ENCODE data around the gene ABCG1. TPM values are rescaled to one million over a fixed set of nuclear protein-coding genes. Genes with fewer than 3 reads are reported as not detected.

The ABCG1 gene
- total and polyA plus RNA-seq, 2 donors (not counting 3 experiments of a cell fraction or from before 2014, with no cell fraction given): 6.7 to 19.6 TPM

- no TSS peak for BruUV-seq (replicated peaks)
- H3K9me3 ChIP-seq (replicated peaks; ENCODE audit: control insufficient read depth, insufficient read depth, low read length): no peaks in the 10 kb centered on the region
- TF ChIP-seq MYC (IDR thresholded peaks at IDR 0.05; ENCODE audit: low read depth, low read length): no peak
- no peak for TF ChIP-seq JUN (IDR thresholded peaks at IDR 0.05; ENCODE audit: borderline replicate concordance, insufficient read depth, insufficient read length, low read depth)
- TF ChIP-seq CTCF (IDR thresholded peaks at IDR 0.05; ENCODE audit: extremely low read depth in 1 of 2, insufficient read depth in 1 of 2, low read depth in 1 of 2, low read length in 2 of 2): no peak
- no peak for TF ChIP-seq MAX (IDR thresholded peaks at IDR 0.05; ENCODE audit: insufficient read depth, insufficient read length)
- TF ChIP-seq POLR2A (IDR thresholded peaks at IDR 0.05; ENCODE audit: low read depth, low read length): no peak
- no peak for TF ChIP-seq POLR2AphosphoS5 (IDR thresholded peaks at IDR 0.05; ENCODE audit: insufficient read depth, low read depth, low read length)
- no peak for TF ChIP-seq EZH2 (IDR thresholded peaks at IDR 0.05; ENCODE audit: borderline replicate concordance, low read depth, low read length, severe bottlenecking)
- POLR2A ChIA-PET: no interaction called here
- no peak overlapping the region for H3K4me2 ChIP-seq (ENCODE audit: insufficient read depth, low read length)
- DNase-seq (ENCODE audit: low read depth, low spot score) (no peak), FAIRE-seq (no peak)
- no peak overlapping the region for H3K27ac ChIP-seq (ENCODE audit: insufficient read depth, low read depth, low read length)
- no peak overlapping the region for H3K4me3 ChIP-seq (replicated peaks in 1 of 3; ENCODE audit: insufficient read depth in 1 of 3, low read depth in 1 of 3, low read length in 3 of 3)
- no peaks in the 10 kb centered on the region for H3K27me3 ChIP-seq (ENCODE audit: control insufficient read depth in 2 of 2, insufficient read depth in 2 of 2, low read length in 2 of 2)
- no peaks in the 10 kb centered on the region for H4K20me1 ChIP-seq (replicated peaks; ENCODE audit: control insufficient read depth, extremely low read depth, insufficient read depth, low read length)
- no peaks in the 10 kb centered on the region for H3K36me3 ChIP-seq (ENCODE audit: control insufficient read depth in 2 of 2, extremely low read depth in 1 of 2, insufficient read depth in 2 of 2, low read length in 2 of 2)
- H3K9me1 ChIP-seq (replicated peaks; ENCODE audit: control insufficient read depth, extremely low read depth, insufficient read depth, low read length): no peaks in the 10 kb centered on the region
- CTCF ChIA-PET: interaction anchor here (0.9 to 1.7 kb wide), 6 partner anchors 21 to 135 kb away, joined by 3 to 10 read pairs (median 4); no protein-coding TSS in a partner anchor
- intact Hi-C loops (cut with micrococcal nuclease) (no loop called here), dilution Hi-C loops (cut with MboI; ENCODE audit: extremely low pct_ligation_motif_present, low sequenced_read_pairs) (no loop called here)
- H3K4me1 ChIP-seq (ENCODE audit: control insufficient read depth, extremely low read depth, insufficient read depth, low read length): peaks cover 12% of the 10 kb centered on the region
- H2AFZ ChIP-seq (ENCODE audit: low read depth, low read length): no peak overlapping the region
- H3K79me2 ChIP-seq (ENCODE audit: control insufficient read depth, insufficient read depth, low read length): no peaks in the 10 kb centered on the region
- no peak overlapping the region for H3K9ac ChIP-seq (replicated peaks; ENCODE audit: extremely low read depth, insufficient read depth, low read length)
Observed at GRCh38 chr21:42279888-42280287, 60.9 kb downstream of the ABCG1 start.

All from endothelial cell of umbilical vein (primary cell).